HepG2 (cell line): Measurements from ENCODE around the gene TMEM97. TPM values are rescaled to one million over a fixed set of nuclear protein-coding genes. Genes with fewer than 3 reads are reported as not detected.

Experiments
- ATAC-seq: fragments of 200-7000 bp; cut with Tn5 transposase; 3 replicates; pipeline ENCODE4 v1.9.1; 2020; ENCODE audit warnings: mild to moderate bottlenecking, moderate library complexity
- BruUV-seq: library from RNA; stranded (reverse); fragments of 400-500 nt; replicated peaks from 2 replicates; lab custom pipeline; 2021; lab: Mats Ljungman, UMichigan
- CTCF ChIA-PET: fragments of 300-600 bp; formaldehyde crosslinking; extraction: SDS; loops from one replicate; lab custom pipeline; 2021; ENCODE audit warnings: low total read pairs, inconsistent platforms, low intra/inter-chr PET ratio; lab: Yijun Ruan, JAX
- POLR2A ChIA-PET: fragments of 350-600 bp; sonication (Branson Sonifier 250); formaldehyde crosslinking; loops from one replicate; lab custom pipeline; 2020; ENCODE audit warnings: antibody characterized with exemption, inconsistent platforms; lab: Yijun Ruan, JAX
- DNase-seq: peaks from one replicate; pipeline ENCODE4 v3.0.0-alpha.2; 2015; ENCODE audit warnings: low spot score
- FAIRE-seq: peaks from 3 replicates; lab custom pipeline; 2011; peaks lifted over from hg19 to GRCh38; lab: Jason Lieb, UNC
- H2AFZ ChIP-seq: one replicate; pipeline ENCODE4 v1.6.1; 2011; ENCODE audit warnings: low read length, inconsistent platforms
- H3K27ac ChIP-seq: fragments of 300-600 bp; 3 replicates; pipeline ENCODE4 v1.8.0; 2011; ENCODE audit warnings: mixed run types, mild to moderate bottlenecking, mixed read lengths, low read length, inconsistent platforms; ENCODE audit not compliant: insufficient read depth; ENCODE audit errors: extremely low read length
- H3K27me3 ChIP-seq, 2 experiments: fragments of 200-600 bp in 1 of 2; 2 replicates in 1 of 2; 3 replicates in 1 of 2; pipeline versions ENCODE4 v1.6.0 to v1.8.0; 2011; ENCODE audit warnings: low read length in 2 of 2, mild to moderate bottlenecking in 2 of 2, moderate library complexity in 2 of 2, inconsistent platforms in 1 of 2; ENCODE audit not compliant: insufficient read depth in 2 of 2, control insufficient read depth in 1 of 2
- H3K36me3 ChIP-seq, 2 experiments: fragments of 200-600 bp in 1 of 2; replicated peaks in 1 of 2; 2 replicates in 1 of 2; 3 replicates in 1 of 2; pipeline versions ENCODE4 v1.5.1 to v1.8.0; 2011; ENCODE audit warnings: low read length in 2 of 2, inconsistent platforms in 1 of 2; ENCODE audit not compliant: insufficient read depth in 2 of 2, control insufficient read depth in 1 of 2
- H3K4me1 ChIP-seq: 2 replicates; pipeline ENCODE4 v1.5.1; 2012; ENCODE audit warnings: low read length, inconsistent platforms; ENCODE audit not compliant: insufficient read depth
- H3K4me2 ChIP-seq: 2 replicates; pipeline ENCODE4 v1.6.0; 2011; ENCODE audit warnings: low read depth, low read length, inconsistent platforms
- H3K4me3 ChIP-seq, 3 experiments: fragments of 200-600 bp in 1 of 3; sonication (generic), shearing (Covaris generic) in 1 of 3; replicated peaks in 1 of 3; 2 replicates each; pipeline ENCODE4 v1.5.1; 2011 to 2016; ENCODE audit warnings: low read length in 3 of 3, inconsistent platforms in 2 of 3, low read depth in 2 of 3, mild to moderate bottlenecking in 2 of 3, control low read depth in 1 of 3, mixed read lengths in 1 of 3; ENCODE audit not compliant: insufficient read depth in 1 of 3
- H3K79me2 ChIP-seq: one replicate; pipeline ENCODE4 v1.6.1; 2011; ENCODE audit warnings: low read length, inconsistent platforms; ENCODE audit not compliant: insufficient read depth
- H3K9ac ChIP-seq: 2 replicates; pipeline ENCODE4 v1.6.0; 2011; ENCODE audit warnings: mild to moderate bottlenecking, low read depth, low read length, inconsistent platforms; ENCODE audit not compliant: insufficient read depth
- H3K9me3 ChIP-seq: 2 replicates; pipeline ENCODE4 v1.5.1; 2012; ENCODE audit warnings: mild to moderate bottlenecking, low read length
- H4K20me1 ChIP-seq: 2 replicates; pipeline ENCODE4 v1.6.0; 2011; ENCODE audit warnings: inconsistent platforms, mild to moderate bottlenecking, low read length, moderate library complexity; ENCODE audit not compliant: insufficient read depth
- KLF15 ChIP-seq: sonication (generic); formaldehyde crosslinking; IDR thresholded peaks from 2 replicates; pipeline ENCODE4 v1.8.1; 2023; ENCODE audit warnings: borderline replicate concordance, mild to moderate bottlenecking, inconsistent platforms, missing genetic modification reagents, mixed read lengths
- MAFF ChIP-seq: IDR thresholded peaks from 2 replicates; pipeline ENCODE4 v1.6.1; 2011; ENCODE audit warnings: low read depth, low read length, improper control_type of control experiment
- MBD4 ChIP-seq: IDR thresholded peaks from 2 replicates; pipeline ENCODE4 v1.6.1; 2012; ENCODE audit warnings: low read length, inconsistent platforms, borderline replicate concordance
- PAX8 ChIP-seq: sonication (generic); formaldehyde crosslinking; IDR thresholded peaks from 2 replicates; pipeline ENCODE4 v1.8.0; 2022; ENCODE audit warnings: mild to moderate bottlenecking, missing genetic modification reagents, borderline replicate concordance
- SNAI1 ChIP-seq: sonication (generic); formaldehyde crosslinking; IDR thresholded peaks from 2 replicates; pipeline ENCODE4 v1.5.0; 2020; ENCODE audit warnings: mild to moderate bottlenecking, missing genetic modification reagents, borderline replicate concordance
- SRSF9 ChIP-seq: fragments of 200-400 bp; formaldehyde crosslinking; IDR thresholded peaks from 2 replicates; pipeline ENCODE4 v1.6.1; 2018; ENCODE audit warnings: borderline replicate concordance, mild to moderate bottlenecking, low read depth, low read length; ENCODE audit not compliant: insufficient read depth, poor library complexity, severe bottlenecking
- TBP ChIP-seq: sonication (generic); formaldehyde crosslinking; IDR thresholded peaks from 2 replicates; pipeline ENCODE4 v1.5.0; 2020; ENCODE audit warnings: missing genetic modification reagents
- ZFP36L2 ChIP-seq: sonication (generic); formaldehyde crosslinking; IDR thresholded peaks from 2 replicates; pipeline ENCODE4 v1.4.0; 2020; ENCODE audit warnings: missing genetic modification reagents
- ZNF253 ChIP-seq: sonication (generic); formaldehyde crosslinking; IDR thresholded peaks from 2 replicates; pipeline ENCODE4 v1.8.0; 2022; ENCODE audit warnings: mild to moderate bottlenecking, missing genetic modification reagents, borderline replicate concordance
- ZNF264 ChIP-seq: sonication (generic); formaldehyde crosslinking; IDR thresholded peaks from 2 replicates; pipeline ENCODE4 v1.4.0; 2020; ENCODE audit warnings: missing genetic modification reagents
- ZNF850 ChIP-seq: sonication (generic); formaldehyde crosslinking; conservative IDR thresholded peaks from 2 replicates; pipeline ENCODE4 v1.9.0; 2021; ENCODE audit warnings: mild to moderate bottlenecking, missing genetic modification reagents
- WGBS: methylation state at CpG from one replicate; pipeline ENCODE4 v1.1.6; 2017; ENCODE audit warnings: low lambda C conversion rate; 5-methylcytosine and 5-hydroxymethylcytosine counted together
- in situ Hi-C: cut with HindIII; loops from 2 replicates; pipeline ENCODE4 v1.10.0; 2017; ENCODE audit warnings: low pct_unique_long_range_greater_than_20kb; ENCODE audit not compliant: extremely low pct_ligation_motif_present
- intact Hi-C: fragments of 100-400 bp; cut with micrococcal nuclease; formaldehyde crosslinking; loops from one replicate; pipeline ENCODE4 v1.10.0; 2022; ENCODE audit not compliant: unreplicated experiment
- polyA plus RNA-seq, 8 experiments: library from polyadenylated mRNA; depleted of rRNA in 3 of 8; stranded (reverse) in 7 of 8; unstranded in 1 of 8; fragments of >200 nt; fragmentation: Illumina TruSeq in 4 of 8; extraction: Trizol in 4 of 8; gene quantifications; 2 replicates each; pipeline versions ENCODE4 v1.2.1 to v1.2.3, GENCODE V29; 2011 to 2016; ENCODE audit warnings: low read depth in 4 of 8, missing spikeins in 1 of 8, mixed read lengths in 1 of 8; ENCODE audit not compliant: insufficient read depth in 1 of 8
- total RNA-seq, 5 experiments: library from RNA; depleted of rRNA; stranded (reverse); fragments of >200 nt; fragmentation: Illumina TruSeq; extraction: Trizol; gene quantifications; 2 replicates each; pipeline ENCODE4 v1.2.3, GENCODE V29; 2016; ENCODE audit warnings: low read depth in 1 of 5
- TF ChIP-seq, protein P1 (sequence below): sonication (generic); formaldehyde crosslinking; conservative IDR thresholded peaks from 2 replicates; pipeline ENCODE4 v1.4.0; 2020; ENCODE audit warnings: missing genetic modification reagents
- TF ChIP-seq, protein P2 (sequence below), 2 experiments: sonication (generic) in 1 of 2; formaldehyde crosslinking in 1 of 2; IDR thresholded peaks; 2 replicates each; pipeline versions ENCODE4 v1.5.1 to v1.6.1; 2011 to 2020; ENCODE audit warnings: borderline replicate concordance in 1 of 2, low read depth in 1 of 2, low read length in 1 of 2, mild to moderate bottlenecking in 1 of 2, missing genetic modification reagents in 1 of 2, moderate library complexity in 1 of 2
- TF ChIP-seq, protein P3 (sequence below), 2 experiments: sonication (generic) in 1 of 2; formaldehyde crosslinking in 1 of 2; IDR thresholded peaks; 2 replicates each; pipeline versions ENCODE4 v1.4.0 to v1.6.1; 2016 to 2020; ENCODE audit warnings: borderline replicate concordance in 1 of 2, low read depth in 1 of 2, mild to moderate bottlenecking in 1 of 2, missing genetic modification reagents in 1 of 2

Gene TMEM97
- total and polyA plus RNA-seq, 2 of the 13 experiments (the other 11 are each of a cell fraction or from before 2014, with no cell fraction given) = 69.6 to 137 TPM

DNA sequence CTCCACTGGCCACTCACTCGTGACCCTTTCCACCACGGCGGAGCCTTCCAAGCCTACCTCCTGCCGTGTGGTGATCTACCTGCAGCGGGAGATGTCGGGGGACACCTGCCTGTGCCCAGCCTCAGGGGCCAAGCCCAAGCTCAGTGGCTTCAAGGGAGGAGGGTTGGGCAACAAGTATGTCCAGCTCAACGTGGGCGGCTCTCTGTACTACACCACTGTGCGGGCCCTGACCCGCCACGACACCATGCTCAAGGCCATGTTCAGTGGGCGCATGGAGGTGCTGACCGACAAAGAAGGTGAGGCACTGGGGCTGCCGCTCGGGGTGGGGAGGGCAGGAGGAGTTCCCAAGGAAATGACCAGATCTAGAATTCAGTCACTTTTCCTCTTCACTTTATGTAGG lies 20.4 kb downstream of the TMEM97 start:
- H3K4me3 ChIP-seq = no peak overlapping the region
- no peak overlapping the region for H3K4me2 ChIP-seq
- in situ Hi-C loops = no loop called here
- 100% methylated on average over 5 of the region's 15 CpGs for WGBS
- intact Hi-C loops = no loop called here
- no peaks in the 10 kb centered on the region; the same call in 1 of the 2 replicates for H4K20me1 ChIP-seq
- H3K36me3 ChIP-seq = peaks cover 23 to 36% of the 10 kb centered on the region in 2 experiments; a peak in 4 of 5 replicates
- no peak for FAIRE-seq
- no peak overlapping the region for H3K27ac ChIP-seq
- no peak for DNase-seq
- H3K9me3 ChIP-seq = no peaks in the 10 kb centered on the region
- no TSS peak for BruUV-seq
- H3K79me2 ChIP-seq = peaks cover 32% of the 10 kb centered on the region
- H2AFZ ChIP-seq = no peak overlapping the region
- ATAC-seq = no peak
- ChIA-PET CTCF (no interaction called here), POLR2A (no interaction called here)
- no peaks in the 10 kb centered on the region; a peak in 1 of 5 replicates for H3K27me3 ChIP-seq
- no peak overlapping the region for H3K9ac ChIP-seq
- H3K4me1 ChIP-seq = peaks cover 19% of the 10 kb centered on the region
- no peak for TF ChIP-seq MBD4
- no peak for TF ChIP-seq ZNF850
- TF ChIP-seq, protein P1, sequence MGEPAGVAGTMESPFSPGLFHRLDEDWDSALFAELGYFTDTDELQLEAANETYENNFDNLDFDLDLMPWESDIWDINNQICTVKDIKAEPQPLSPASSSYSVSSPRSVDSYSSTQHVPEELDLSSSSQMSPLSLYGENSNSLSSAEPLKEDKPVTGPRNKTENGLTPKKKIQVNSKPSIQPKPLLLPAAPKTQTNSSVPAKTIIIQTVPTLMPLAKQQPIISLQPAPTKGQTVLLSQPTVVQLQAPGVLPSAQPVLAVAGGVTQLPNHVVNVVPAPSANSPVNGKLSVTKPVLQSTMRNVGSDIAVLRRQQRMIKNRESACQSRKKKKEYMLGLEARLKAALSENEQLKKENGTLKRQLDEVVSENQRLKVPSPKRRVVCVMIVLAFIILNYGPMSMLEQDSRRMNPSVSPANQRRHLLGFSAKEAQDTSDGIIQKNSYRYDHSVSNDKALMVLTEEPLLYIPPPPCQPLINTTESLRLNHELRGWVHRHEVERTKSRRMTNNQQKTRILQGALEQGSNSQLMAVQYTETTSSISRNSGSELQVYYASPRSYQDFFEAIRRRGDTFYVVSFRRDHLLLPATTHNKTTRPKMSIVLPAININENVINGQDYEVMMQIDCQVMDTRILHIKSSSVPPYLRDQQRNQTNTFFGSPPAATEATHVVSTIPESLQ (CRISPR knock-in tag) = no peak
- no peak for TF ChIP-seq SNAI1
- no peak for TF ChIP-seq ZFP36L2 (CRISPR knock-in tag)
- TF ChIP-seq SRSF9 = no peak
- TF ChIP-seq PAX8 (CRISPR knock-in tag) = no peak
- TF ChIP-seq, protein P2, sequence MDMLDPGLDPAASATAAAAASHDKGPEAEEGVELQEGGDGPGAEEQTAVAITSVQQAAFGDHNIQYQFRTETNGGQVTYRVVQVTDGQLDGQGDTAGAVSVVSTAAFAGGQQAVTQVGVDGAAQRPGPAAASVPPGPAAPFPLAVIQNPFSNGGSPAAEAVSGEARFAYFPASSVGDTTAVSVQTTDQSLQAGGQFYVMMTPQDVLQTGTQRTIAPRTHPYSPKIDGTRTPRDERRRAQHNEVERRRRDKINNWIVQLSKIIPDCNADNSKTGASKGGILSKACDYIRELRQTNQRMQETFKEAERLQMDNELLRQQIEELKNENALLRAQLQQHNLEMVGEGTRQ (IDR thresholded peaks at IDR 0.05; ENCODE audit: low read depth, low read length) = no peak
- TF ChIP-seq, protein P2 (CRISPR knock-in tag; IDR thresholded peaks at IDR 0.05; ENCODE audit: borderline replicate concordance) = no peak
- no peak for TF ChIP-seq ZNF253
- no peak for TF ChIP-seq KLF15 (CRISPR knock-in tag)
- no peak for TF ChIP-seq TBP (CRISPR knock-in tag)
- TF ChIP-seq, protein P3, sequence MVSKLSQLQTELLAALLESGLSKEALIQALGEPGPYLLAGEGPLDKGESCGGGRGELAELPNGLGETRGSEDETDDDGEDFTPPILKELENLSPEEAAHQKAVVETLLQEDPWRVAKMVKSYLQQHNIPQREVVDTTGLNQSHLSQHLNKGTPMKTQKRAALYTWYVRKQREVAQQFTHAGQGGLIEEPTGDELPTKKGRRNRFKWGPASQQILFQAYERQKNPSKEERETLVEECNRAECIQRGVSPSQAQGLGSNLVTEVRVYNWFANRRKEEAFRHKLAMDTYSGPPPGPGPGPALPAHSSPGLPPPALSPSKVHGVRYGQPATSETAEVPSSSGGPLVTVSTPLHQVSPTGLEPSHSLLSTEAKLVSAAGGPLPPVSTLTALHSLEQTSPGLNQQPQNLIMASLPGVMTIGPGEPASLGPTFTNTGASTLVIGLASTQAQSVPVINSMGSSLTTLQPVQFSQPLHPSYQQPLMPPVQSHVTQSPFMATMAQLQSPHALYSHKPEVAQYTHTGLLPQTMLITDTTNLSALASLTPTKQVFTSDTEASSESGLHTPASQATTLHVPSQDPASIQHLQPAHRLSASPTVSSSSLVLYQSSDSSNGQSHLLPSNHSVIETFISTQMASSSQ (IDR thresholded peaks at IDR 0.05; ENCODE audit: low read depth) = no peak
- TF ChIP-seq, protein P3 (CRISPR knock-in tag; IDR thresholded peaks at IDR 0.05; ENCODE audit: borderline replicate concordance) = no peak
- no peak for TF ChIP-seq MAFF
- TF ChIP-seq ZNF264 (CRISPR knock-in tag) = no peak
